ENCODE results near the gene CRYBA1.

- TF ChIP-seq, protein P1, sequence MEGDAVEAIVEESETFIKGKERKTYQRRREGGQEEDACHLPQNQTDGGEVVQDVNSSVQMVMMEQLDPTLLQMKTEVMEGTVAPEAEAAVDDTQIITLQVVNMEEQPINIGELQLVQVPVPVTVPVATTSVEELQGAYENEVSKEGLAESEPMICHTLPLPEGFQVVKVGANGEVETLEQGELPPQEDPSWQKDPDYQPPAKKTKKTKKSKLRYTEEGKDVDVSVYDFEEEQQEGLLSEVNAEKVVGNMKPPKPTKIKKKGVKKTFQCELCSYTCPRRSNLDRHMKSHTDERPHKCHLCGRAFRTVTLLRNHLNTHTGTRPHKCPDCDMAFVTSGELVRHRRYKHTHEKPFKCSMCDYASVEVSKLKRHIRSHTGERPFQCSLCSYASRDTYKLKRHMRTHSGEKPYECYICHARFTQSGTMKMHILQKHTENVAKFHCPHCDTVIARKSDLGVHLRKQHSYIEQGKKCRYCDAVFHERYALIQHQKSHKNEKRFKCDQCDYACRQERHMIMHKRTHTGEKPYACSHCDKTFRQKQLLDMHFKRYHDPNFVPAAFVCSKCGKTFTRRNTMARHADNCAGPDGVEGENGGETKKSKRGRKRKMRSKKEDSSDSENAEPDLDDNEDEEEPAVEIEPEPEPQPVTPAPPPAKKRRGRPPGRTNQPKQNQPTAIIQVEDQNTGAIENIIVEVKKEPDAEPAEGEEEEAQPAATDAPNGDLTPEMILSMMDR (IDR thresholded peaks at IDR 0.05), result no peak
- TF ChIP-seq POLR2A (IDR thresholded peaks at IDR 0.05), result no peak
These were observed 9.4 kb downstream of the CRYBA1 start for GRCh38 chr17:29255926-29256522.

All from lower leg skin (tissue), 3 donors.